Suprapubic skin (tissue), 4 donors: ENCODE measurements around the gene HSDL2.

Experiments
- EP300 ChIP-seq: sonication (generic); formaldehyde crosslinking; IDR thresholded peaks from one replicate; pipeline ENCODE4 v1.6.1; 2017; ENCODE audit warnings: antibody characterized with exemption
- POLR2A ChIP-seq, 2 donors: fragments of 450-650 bp; IDR thresholded peaks; one replicate each; pipeline ENCODE4 v1.6.1; 2017; ENCODE audit warnings: antibody characterized with exemption in 2 of 2, mild to moderate bottlenecking in 2 of 2, moderate library complexity in 2 of 2
- POLR2AphosphoS5 ChIP-seq, 3 donors: sonication (generic); formaldehyde crosslinking; IDR thresholded peaks; one replicate each; pipeline ENCODE4 v1.6.1; 2017; ENCODE audit warnings: antibody characterized with exemption in 3 of 3
- TF ChIP-seq, protein P1 (sequence below), 2 donors: fragments of 200-600 bp in 1 of 2; fragments of 450-650 bp in 1 of 2; sonication (generic) in 1 of 2; IDR thresholded peaks; one replicate each; pipeline ENCODE4 v1.5.1; 2016 to 2019; ENCODE audit warnings: antibody characterized with exemption in 2 of 2, mild to moderate bottlenecking in 1 of 2, moderate library complexity in 1 of 2

DNA sequence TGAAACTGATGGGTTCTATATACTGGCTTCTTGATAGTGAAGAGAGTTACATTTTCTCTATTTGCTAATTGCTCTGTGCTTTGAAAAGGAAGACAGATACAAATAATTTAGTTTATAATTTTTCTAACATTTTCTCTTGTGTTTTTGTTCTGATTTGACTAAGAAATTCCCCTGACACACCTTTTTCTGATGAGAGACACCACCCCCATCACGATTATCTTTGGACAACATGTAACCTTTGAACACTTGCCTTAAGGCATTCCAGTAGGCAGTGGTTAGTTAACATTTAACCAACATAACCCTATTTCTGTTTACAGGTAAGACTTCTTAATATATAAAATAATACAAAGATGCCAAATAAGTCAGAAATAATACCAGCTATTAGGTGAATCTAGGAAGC lies 42.4 kb upstream of the HSDL2 start:
- TF ChIP-seq, protein P1, sequence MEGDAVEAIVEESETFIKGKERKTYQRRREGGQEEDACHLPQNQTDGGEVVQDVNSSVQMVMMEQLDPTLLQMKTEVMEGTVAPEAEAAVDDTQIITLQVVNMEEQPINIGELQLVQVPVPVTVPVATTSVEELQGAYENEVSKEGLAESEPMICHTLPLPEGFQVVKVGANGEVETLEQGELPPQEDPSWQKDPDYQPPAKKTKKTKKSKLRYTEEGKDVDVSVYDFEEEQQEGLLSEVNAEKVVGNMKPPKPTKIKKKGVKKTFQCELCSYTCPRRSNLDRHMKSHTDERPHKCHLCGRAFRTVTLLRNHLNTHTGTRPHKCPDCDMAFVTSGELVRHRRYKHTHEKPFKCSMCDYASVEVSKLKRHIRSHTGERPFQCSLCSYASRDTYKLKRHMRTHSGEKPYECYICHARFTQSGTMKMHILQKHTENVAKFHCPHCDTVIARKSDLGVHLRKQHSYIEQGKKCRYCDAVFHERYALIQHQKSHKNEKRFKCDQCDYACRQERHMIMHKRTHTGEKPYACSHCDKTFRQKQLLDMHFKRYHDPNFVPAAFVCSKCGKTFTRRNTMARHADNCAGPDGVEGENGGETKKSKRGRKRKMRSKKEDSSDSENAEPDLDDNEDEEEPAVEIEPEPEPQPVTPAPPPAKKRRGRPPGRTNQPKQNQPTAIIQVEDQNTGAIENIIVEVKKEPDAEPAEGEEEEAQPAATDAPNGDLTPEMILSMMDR (IDR thresholded peaks at IDR 0.05), result no peak
- TF ChIP-seq POLR2AphosphoS5 (IDR thresholded peaks at IDR 0.05), result no peak
- TF ChIP-seq POLR2A (IDR thresholded peaks at IDR 0.05), result no peak
- no peak for TF ChIP-seq EP300
